HG03575 (cell line): ENCODE results near the gene NQO1.
"Not testable (repeated sequence)": the region's sequence is repeated elsewhere in the genome, so short reads cannot be mapped to it uniquely, and the experiment has no call there.

Source experiments
- ATAC-seq: cut with Tn5 transposase; IDR thresholded peaks from one replicate; pipeline ENCODE4 v1.9.1; 2021; ENCODE audit not compliant: unreplicated experiment, insufficient number of reproducible peaks, low FRiP score; ENCODE audit errors: extremely low read depth

NQO1 gene

GRCh38 chr16:69726313-69727060 lies at the start of gene NQO1:
Gene NQO1, minus strand, starts transcription at chr16:69726560. Its CDS starts 121 bp downstream, at chr16:69726439.
- peak; percentile 80 for ATAC-seq

GRCh38 chr16:69775563-69775962 lies 49.2 kb upstream of the NQO1 start:
- ATAC-seq, result no peak

GRCh38 chr16:69773260-69773947 lies 47.0 kb upstream of the NQO1 start:
- ATAC-seq, result no peak

- no peak for ATAC-seq
Observed at GRCh38 chr16:69771651-69771967, 45.2 kb upstream of the NQO1 start.

- ATAC-seq, result no peak
Observed at GRCh38 chr16:69769404-69769803, 43.0 kb upstream of the NQO1 start.

GRCh38 chr16:69768666-69769065 lies 42.3 kb upstream of the NQO1 start:
- ATAC-seq, result no peak

GRCh38 chr16:69767459-69768229 lies 41.3 kb upstream of the NQO1 start:
- ATAC-seq, result no peak

GRCh38 chr16:69763599-69763942 lies 37.2 kb upstream of the NQO1 start:
- ATAC-seq, result no peak

- ATAC-seq, result no peak
Observed at GRCh38 chr16:69762814-69763598, 36.6 kb upstream of the NQO1 start.

- no peak for ATAC-seq
Observed at GRCh38 chr16:69761983-69762813, 35.8 kb upstream of the NQO1 start, which contains the start of gene WWP2. Gene WWP2, plus strand, starts transcription at chr16:69762332. Its CDS starts 24,679 bp downstream, at chr16:69787011.

- ATAC-seq, result not testable (repeated sequence)
Observed at GRCh38 chr16:69757375-69757774, 31.0 kb upstream of the NQO1 start.

GRCh38 chr16:69756705-69757104 lies 30.3 kb upstream of the NQO1 start:
- no peak for ATAC-seq

- ATAC-seq, result no peak
Observed at GRCh38 chr16:69754469-69755310, 28.3 kb upstream of the NQO1 start, which contains the start of gene NOB1. Gene NOB1, minus strand, starts transcription at chr16:69754926. Its CDS starts 16 bp downstream, at chr16:69754910.

- no peak for ATAC-seq
Observed at GRCh38 chr16:69754143-69754468, 27.7 kb upstream of the NQO1 start.

- ATAC-seq, result no peak
Observed at GRCh38 chr16:69748694-69749345, 22.5 kb upstream of the NQO1 start.

- no peak for ATAC-seq
Observed at GRCh38 chr16:69747115-69747514, 20.8 kb upstream of the NQO1 start.

- ATAC-seq, result no peak
Observed at GRCh38 chr16:69745959-69746358, 19.6 kb upstream of the NQO1 start.
